Hematopoietic multipotent progenitor cell treated with erythropoietin and hydrocortisone succinate and interleukin-3 and kit ligand, for 8 days (in vitro differentiated cells): ENCODE measurements around the gene PERP.

ENCODE experiments used
- DNase-seq: peaks from one replicate; pipeline ENCODE4 v3.0.0-alpha.2; 2015

The PERP gene

GRCh38 chr6:138044458-138044857 lies 62.8 kb downstream of the PERP start:
- DNase-seq: no peak
